Neural cell (in vitro differentiated cells): ENCODE data around the gene CHRM4.

Source experiments
- CTCF ChIP-seq: fragments of 450-650 bp; IDR thresholded peaks from 2 replicates; pipeline ENCODE4 v1.5.1; 2014; ENCODE audit warnings: antibody characterized with exemption, mild to moderate bottlenecking, moderate library complexity; ENCODE audit not compliant: poor library complexity, severe bottlenecking
- EP300 ChIP-seq: fragments of 450-650 bp; conservative IDR thresholded peaks from 2 replicates; pipeline ENCODE4 v1.6.1; 2014; ENCODE audit warnings: antibody characterized with exemption, mild to moderate bottlenecking, moderate library complexity; ENCODE audit not compliant: poor library complexity, severe bottlenecking
- EZH2 ChIP-seq: fragments of 200-600, 300-800 bp; shearing (Covaris generic), sonication (generic); IDR thresholded peaks from 2 replicates; pipeline ENCODE4 v1.6.1; 2014; ENCODE audit warnings: antibody characterized with exemption, low read length, borderline replicate concordance, mild to moderate bottlenecking; ENCODE audit not compliant: insufficient read depth, poor library complexity, severe bottlenecking
- MXI1 ChIP-seq: fragments of 450-650 bp; conservative IDR thresholded peaks from 2 replicates; pipeline ENCODE4 v1.6.1; 2014; ENCODE audit warnings: antibody characterized with exemption, mild to moderate bottlenecking; ENCODE audit not compliant: poor library complexity, severe bottlenecking
- POLR2AphosphoS5 ChIP-seq: IDR thresholded peaks from 2 replicates; pipeline ENCODE4 v1.6.1; 2012
- RAD21 ChIP-seq: fragments of 450-650 bp; conservative IDR thresholded peaks from 2 replicates; pipeline ENCODE4 v1.6.1; 2014; ENCODE audit warnings: antibody characterized with exemption, mild to moderate bottlenecking, moderate library complexity

- TF ChIP-seq CTCF (no peak), EZH2 (no peak), POLR2AphosphoS5 (no peak), MXI1 (no peak), RAD21 (no peak), EP300 (no peak)
Measured at GRCh38 chr11:46417711-46418110, 26.1 kb upstream of the CHRM4 start.
